HG03097 (cell line): ENCODE measurements around the gene LAMA2.

Source experiments
- ATAC-seq: cut with Tn5 transposase; IDR thresholded peaks from one replicate; pipeline ENCODE4 v1.9.1; 2021; ENCODE audit not compliant: unreplicated experiment, low FRiP score

The LAMA2 gene

GRCh38 chr6:129543981-129544380 is 661.0 kb downstream of the LAMA2 start:
- no peak for ATAC-seq

- ATAC-seq, result no peak
Measured at GRCh38 chr6:129544892-129545612, 662.1 kb downstream of the LAMA2 start.

- ATAC-seq, result no peak
Measured at GRCh38 chr6:129546702-129547101, 663.8 kb downstream of the LAMA2 start.

GRCh38 chr6:129551486-129551885 is 668.5 kb downstream of the LAMA2 start:
- no peak for ATAC-seq

GRCh38 chr6:129552413-129552812 is 669.5 kb downstream of the LAMA2 start:
- ATAC-seq, result no peak

- ATAC-seq, result no peak
Measured at GRCh38 chr6:129555206-129555832, 672.4 kb downstream of the LAMA2 start.

GRCh38 chr6:129558248-129558647 is 675.3 kb downstream of the LAMA2 start:
- ATAC-seq, result no peak

GRCh38 chr6:129565366-129565765 is 682.4 kb downstream of the LAMA2 start:
- no peak for ATAC-seq

GRCh38 chr6:129565811-129566210 is 682.9 kb downstream of the LAMA2 start:
- ATAC-seq, result no peak
